GM21528 (cell line): ENCODE results near the gene RAP1GAP.

Experiments
- ATAC-seq: cut with Tn5 transposase; IDR thresholded peaks from one replicate; pipeline ENCODE4 v1.9.1; 2021; ENCODE audit warnings: mild to moderate bottlenecking, moderate library complexity; ENCODE audit not compliant: unreplicated experiment, low FRiP score

The RAP1GAP gene

GRCh38 chr1:21630571-21631343 lies 38.4 kb downstream of the RAP1GAP start:
- ATAC-seq, result no peak

GRCh38 chr1:21629971-21630370 lies 39.2 kb downstream of the RAP1GAP start:
- ATAC-seq, result no peak

GRCh38 chr1:21628798-21629393 lies 40.3 kb downstream of the RAP1GAP start:
- no peak for ATAC-seq

GRCh38 chr1:21626921-21627339 lies 42.2 kb downstream of the RAP1GAP start:
- ATAC-seq, result no peak

- no peak for ATAC-seq
These were observed 43.6 kb downstream of the RAP1GAP start for GRCh38 chr1:21625390-21626190.

GRCh38 chr1:21624571-21625389 lies 44.4 kb downstream of the RAP1GAP start:
- ATAC-seq, result no peak

GRCh38 chr1:21623410-21623961 lies 45.7 kb downstream of the RAP1GAP start:
- ATAC-seq, result no peak

- ATAC-seq, result no peak
These were observed 46.5 kb downstream of the RAP1GAP start for GRCh38 chr1:21622466-21623315.

GRCh38 chr1:21621761-21622436 lies 47.3 kb downstream of the RAP1GAP start:
- ATAC-seq, result no peak

- ATAC-seq, result no peak
These were observed 48.1 kb downstream of the RAP1GAP start for GRCh38 chr1:21621051-21621450.

- no peak for ATAC-seq
These were observed 48.7 kb downstream of the RAP1GAP start for GRCh38 chr1:21620496-21620895.

GRCh38 chr1:21620011-21620410 lies 49.1 kb downstream of the RAP1GAP start:
- no peak for ATAC-seq

- ATAC-seq, result no peak
These were observed 49.7 kb downstream of the RAP1GAP start for GRCh38 chr1:21619375-21619947.

- no peak for ATAC-seq
These were observed 50.4 kb downstream of the RAP1GAP start for GRCh38 chr1:21618561-21619374.

- ATAC-seq, result no peak
These were observed 51.1 kb downstream of the RAP1GAP start for GRCh38 chr1:21618059-21618458.

GRCh38 chr1:21617126-21617738 lies 51.9 kb downstream of the RAP1GAP start:
- no peak for ATAC-seq

GRCh38 chr1:21616372-21616771 lies 52.8 kb downstream of the RAP1GAP start:
- ATAC-seq, result no peak
